GM10248 (cell line): ENCODE measurements around the gene TACR2.

ENCODE experiments used
- CTCF ChIA-PET: fragments of 300-600 bp; sonication (Branson Sonifier 250); formaldehyde crosslinking; extraction: SDS; loops from one replicate; lab custom pipeline; 2021; ENCODE audit warnings: antibody characterized with exemption; lab: Yijun Ruan, JAX
- POLR2A ChIA-PET: fragments of 350-650 bp; sonication (Branson Sonifier 250); formaldehyde crosslinking; extraction: SDS; loops from one replicate; lab custom pipeline; 2020; ENCODE audit warnings: antibody characterized with exemption; lab: Yijun Ruan, JAX
- DNase-seq: peaks from one replicate; pipeline ENCODE4 v3.0.0; 2012; ENCODE audit errors: extremely low spot score
- TF ChIP-seq, protein P1 (sequence below): IDR thresholded peaks from 2 replicates; pipeline ENCODE4 v1.5.1; 2012; ENCODE audit warnings: mild to moderate bottlenecking, low read depth; ENCODE audit errors: extremely low read depth, missing control alignments, control extremely low read depth

Gene TACR2

DNA sequence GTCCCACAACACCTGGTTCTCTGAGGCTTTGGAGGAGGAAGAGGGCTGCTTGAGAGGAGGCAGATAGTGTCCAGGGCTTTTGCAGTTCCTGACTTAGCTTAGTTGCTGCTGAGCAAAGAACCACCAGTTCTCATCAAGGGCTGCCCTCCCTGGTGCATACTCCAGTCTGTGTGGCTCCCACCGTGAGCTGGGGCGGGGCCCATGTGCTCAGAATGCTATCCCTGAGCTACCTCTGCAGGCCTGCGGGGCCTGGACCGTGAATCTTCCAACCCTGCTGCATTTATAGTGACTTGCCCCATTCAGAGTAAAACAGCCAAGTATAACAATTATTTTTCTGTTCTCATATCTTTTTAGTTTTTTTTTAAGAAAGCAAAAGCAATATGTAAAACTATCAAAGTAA lies 49.2 kb downstream of the TACR2 start:
- POLR2A ChIA-PET: no interaction called here
- TF ChIP-seq, protein P1, sequence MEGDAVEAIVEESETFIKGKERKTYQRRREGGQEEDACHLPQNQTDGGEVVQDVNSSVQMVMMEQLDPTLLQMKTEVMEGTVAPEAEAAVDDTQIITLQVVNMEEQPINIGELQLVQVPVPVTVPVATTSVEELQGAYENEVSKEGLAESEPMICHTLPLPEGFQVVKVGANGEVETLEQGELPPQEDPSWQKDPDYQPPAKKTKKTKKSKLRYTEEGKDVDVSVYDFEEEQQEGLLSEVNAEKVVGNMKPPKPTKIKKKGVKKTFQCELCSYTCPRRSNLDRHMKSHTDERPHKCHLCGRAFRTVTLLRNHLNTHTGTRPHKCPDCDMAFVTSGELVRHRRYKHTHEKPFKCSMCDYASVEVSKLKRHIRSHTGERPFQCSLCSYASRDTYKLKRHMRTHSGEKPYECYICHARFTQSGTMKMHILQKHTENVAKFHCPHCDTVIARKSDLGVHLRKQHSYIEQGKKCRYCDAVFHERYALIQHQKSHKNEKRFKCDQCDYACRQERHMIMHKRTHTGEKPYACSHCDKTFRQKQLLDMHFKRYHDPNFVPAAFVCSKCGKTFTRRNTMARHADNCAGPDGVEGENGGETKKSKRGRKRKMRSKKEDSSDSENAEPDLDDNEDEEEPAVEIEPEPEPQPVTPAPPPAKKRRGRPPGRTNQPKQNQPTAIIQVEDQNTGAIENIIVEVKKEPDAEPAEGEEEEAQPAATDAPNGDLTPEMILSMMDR: no peak
- CTCF ChIA-PET: no interaction called here
- no peak for DNase-seq

DNA sequence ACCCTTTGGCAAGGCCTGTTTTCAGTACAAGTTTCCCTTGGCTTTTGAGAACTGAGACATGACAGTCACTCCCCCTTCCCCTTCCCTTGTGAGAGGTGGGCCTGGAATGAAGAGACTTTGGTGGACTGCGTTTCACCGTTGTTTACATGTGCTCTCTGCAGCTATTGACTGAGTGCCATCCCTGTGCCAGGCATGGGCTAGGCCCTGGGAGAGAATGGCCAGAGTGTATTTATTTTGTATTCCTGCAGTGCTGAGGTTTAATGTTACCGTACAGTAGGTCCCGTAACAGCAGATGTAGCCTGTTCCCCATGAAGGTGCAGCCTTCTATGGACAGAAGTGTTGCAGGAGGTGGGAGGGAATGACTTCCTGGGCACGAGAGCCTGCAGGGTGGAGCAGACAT lies 50.0 kb downstream of the TACR2 start:
- POLR2A ChIA-PET: no interaction called here
- CTCF ChIA-PET: no interaction called here
- TF ChIP-seq, protein P1: no peak
- no peak for DNase-seq

GRCh38 chr10:69364232-69364940 lies 52.3 kb downstream of the TACR2 start:
- ChIA-PET CTCF (interaction anchor here (1.3 to 1.4 kb wide), 3 partner anchors 10 to 126 kb away, joined by 3 to 5 read pairs (median 3); no protein-coding TSS in a partner anchor), POLR2A (no interaction called here)
- TF ChIP-seq, protein P1: no peak
- no peak for DNase-seq

- TF ChIP-seq, protein P1: no peak
- CTCF ChIA-PET: interaction anchor here (1.3 to 1.4 kb wide), 2 partner anchors 29 to 125 kb away, joined by 3 to 5 read pairs; no protein-coding TSS in a partner anchor
- POLR2A ChIA-PET: no interaction called here
- no peak for DNase-seq
Observed at GRCh38 chr10:69363666-69364065, 53.1 kb downstream of the TACR2 start.

- no peak for DNase-seq
- POLR2A ChIA-PET: no interaction called here
Observed at GRCh38 chr10:69362471-69362954, 54.2 kb downstream of the TACR2 start.

DNA sequence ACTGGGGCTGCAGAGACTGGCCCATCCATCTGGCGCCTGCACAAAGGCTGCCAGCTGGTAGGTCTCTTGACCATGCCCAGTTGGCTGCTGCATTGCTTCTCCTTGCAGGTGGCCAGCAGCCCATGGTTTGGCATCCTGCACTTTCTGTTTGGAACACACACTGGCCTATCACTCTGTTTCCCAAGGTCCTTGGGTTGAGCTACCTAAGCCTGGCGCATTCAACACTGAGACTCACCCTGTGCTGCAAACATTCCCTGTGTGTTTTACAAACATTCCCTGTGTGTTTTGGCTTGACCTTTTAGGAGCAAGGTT lies 55.5 kb downstream of the TACR2 start:
- DNase-seq: no peak
- POLR2A ChIA-PET: no interaction called here
- CTCF ChIA-PET: no interaction called here
- TF ChIP-seq, protein P1: no peak

More at GRCh38 chr10:69362471-69362954, 54.2 kb downstream of the TACR2 start:
- TF ChIP-seq, protein P1: no peak
- CTCF ChIA-PET: interaction anchor here (1.4 kb wide), 1 partner anchor 9 kb away, joined by 5 read pairs; no protein-coding TSS in a partner anchor
